Measurements from ENCODE around the gene LRRC8E.

LRRC8E gene

DNA sequence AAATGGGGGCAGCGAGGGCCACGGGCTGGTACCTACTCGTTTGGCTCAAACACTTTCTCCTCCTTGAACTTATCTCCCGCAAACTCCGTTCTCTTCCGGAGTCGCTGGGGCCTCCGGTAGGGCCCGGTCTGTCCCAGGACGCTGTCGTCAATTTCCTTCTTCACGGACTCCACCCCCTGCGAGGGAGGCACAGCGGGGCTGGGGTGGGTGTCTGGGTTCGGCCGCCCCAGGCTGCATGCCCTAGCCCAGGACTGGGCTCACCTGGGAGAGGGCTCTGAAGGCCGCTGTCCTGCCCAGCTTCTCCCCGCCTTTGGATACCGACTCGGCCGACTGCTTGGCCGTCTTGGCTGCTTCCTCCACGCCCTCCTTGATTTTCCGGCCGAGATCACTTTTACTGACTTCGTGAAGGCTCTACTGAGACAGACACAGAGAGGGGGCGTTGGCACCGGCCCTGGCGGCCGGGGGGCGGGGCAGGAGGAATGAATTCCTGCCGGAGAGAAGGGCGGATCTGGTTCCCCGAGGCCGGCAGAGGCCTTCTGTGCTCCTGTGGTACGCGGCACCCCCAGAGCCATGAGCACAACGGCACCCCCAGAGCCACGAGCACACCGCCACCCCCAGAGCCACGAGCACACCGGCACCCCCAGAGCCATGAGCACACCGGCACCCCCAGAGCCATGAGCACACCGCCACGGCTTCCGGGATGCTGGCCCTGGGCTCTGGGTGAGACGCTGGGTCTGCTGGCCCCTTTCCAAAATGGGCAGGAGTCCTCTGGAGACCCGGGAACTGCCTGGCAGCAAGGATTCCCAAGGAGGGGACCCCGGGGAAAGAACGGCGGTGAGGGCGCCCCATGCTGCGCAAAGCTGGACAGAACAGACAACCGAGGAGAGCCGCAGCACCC, 45.8 kb downstream of the LRRC8E start:
- Histone ChIP-seq H3K9ac (ENCODE audit: low read depth, low read length) (no peak overlapping the region), H3K36me3 (ENCODE audit: insufficient read depth, low read length) (peaks cover 8% of the 10 kb centered on the region), H3K4me1 (ENCODE audit: insufficient read depth, low read length) (no peaks in the 10 kb centered on the region), H3K9me3 (ENCODE audit: control insufficient read depth, insufficient read depth, low read length) (no peaks in the 10 kb centered on the region)

DNA sequence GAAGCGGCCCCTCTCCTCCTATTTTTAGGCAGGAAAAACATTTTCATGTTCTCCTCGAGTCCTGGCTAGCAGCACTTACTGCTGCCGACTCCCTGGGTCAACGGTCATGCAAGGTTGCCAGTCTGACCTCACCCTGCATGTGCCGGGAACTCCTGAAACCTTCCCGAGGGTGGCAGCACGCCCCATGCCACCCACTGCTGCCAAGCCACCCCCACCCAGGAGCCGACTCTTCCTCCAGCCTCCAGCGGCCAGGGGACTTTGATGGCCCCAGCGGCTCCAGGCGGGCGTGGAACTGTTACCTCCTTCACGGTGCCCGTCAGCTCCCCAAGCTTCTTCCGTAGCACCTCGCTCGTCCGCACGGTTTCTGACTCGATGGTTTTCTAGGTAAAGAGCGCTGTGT, 46.5 kb downstream of the LRRC8E start:
- H3K36me3 ChIP-seq (ENCODE audit: insufficient read depth, low read length) = peaks cover 8% of the 10 kb centered on the region
- H3K9me3 ChIP-seq (ENCODE audit: control insufficient read depth, insufficient read depth, low read length) = no peaks in the 10 kb centered on the region
- H3K4me1 ChIP-seq (ENCODE audit: insufficient read depth, low read length) = no peaks in the 10 kb centered on the region
- H3K9ac ChIP-seq (ENCODE audit: low read depth, low read length) = no peak overlapping the region

DNA sequence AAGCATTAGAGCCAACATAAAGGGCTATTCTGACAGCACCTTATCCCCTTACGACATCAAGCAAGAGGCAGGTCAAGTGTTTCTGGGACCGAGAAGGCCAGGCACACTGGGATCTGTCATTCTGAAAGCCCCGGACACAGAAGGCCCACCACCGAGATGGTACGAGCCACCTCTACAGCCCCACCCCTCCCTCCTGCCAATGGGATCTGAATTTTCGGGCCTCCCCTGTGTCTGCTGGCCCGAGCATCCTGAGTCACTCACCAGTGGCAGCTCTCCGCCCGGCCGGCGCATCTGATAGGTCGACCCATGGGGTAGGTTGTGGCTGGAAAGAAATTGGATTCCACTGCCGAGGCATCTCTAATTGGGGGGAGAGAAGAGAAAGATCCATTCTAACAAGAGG, 52.5 kb downstream of the LRRC8E start:
- Histone ChIP-seq H3K9ac (ENCODE audit: low read depth, low read length) (no peak overlapping the region), H3K36me3 (ENCODE audit: insufficient read depth, low read length) (peaks cover 4% of the 10 kb centered on the region; the same call in 1 of the 2 replicates), H3K9me3 (ENCODE audit: control insufficient read depth, insufficient read depth, low read length) (no peaks in the 10 kb centered on the region), H3K4me1 (ENCODE audit: insufficient read depth, low read length) (no peaks in the 10 kb centered on the region)

DNA sequence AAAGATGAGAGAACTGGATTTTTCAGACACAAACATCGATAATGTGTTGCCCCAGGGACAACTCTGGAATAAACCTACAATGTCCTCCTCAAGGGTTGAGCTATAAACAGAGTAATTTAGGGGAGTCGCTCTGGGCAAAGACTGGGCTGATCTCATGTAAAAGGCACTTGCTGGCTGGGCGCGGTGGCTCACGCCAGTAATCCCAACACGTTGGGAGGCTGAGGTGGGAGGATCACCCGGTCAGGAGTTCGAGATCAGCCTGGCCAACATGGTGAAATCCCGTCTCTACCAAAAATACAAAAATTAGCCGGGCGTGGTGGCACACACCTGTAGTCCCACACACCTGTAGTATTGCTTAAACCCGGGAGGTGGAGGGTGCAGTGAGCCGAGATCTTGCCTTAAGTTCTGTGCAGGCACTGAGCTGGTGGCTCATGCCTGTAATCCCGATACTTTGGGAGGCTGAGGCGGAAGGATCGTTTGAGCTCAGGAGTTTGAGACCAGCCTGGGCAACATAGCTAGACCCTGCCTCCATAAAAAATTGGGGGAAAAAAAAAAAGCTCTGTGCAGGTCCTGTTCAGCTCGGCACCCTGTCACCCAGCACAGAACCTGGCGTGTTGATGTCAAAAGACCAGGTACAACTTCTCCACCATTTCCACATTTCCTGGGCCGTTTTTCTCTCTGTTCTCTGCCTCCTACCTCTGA, 53.7 kb downstream of the LRRC8E start:
- peak overlapping the region; percentile 97; the same call in 1 of the 2 replicates for H3K9ac ChIP-seq (ENCODE audit: low read depth, low read length)
- H3K4me1 ChIP-seq (ENCODE audit: insufficient read depth, low read length) = no peaks in the 10 kb centered on the region
- H3K36me3 ChIP-seq (ENCODE audit: insufficient read depth, low read length) = peaks cover 4% of the 10 kb centered on the region; the same call in 1 of the 2 replicates
- H3K9me3 ChIP-seq (ENCODE audit: control insufficient read depth, insufficient read depth, low read length) = no peaks in the 10 kb centered on the region

DNA sequence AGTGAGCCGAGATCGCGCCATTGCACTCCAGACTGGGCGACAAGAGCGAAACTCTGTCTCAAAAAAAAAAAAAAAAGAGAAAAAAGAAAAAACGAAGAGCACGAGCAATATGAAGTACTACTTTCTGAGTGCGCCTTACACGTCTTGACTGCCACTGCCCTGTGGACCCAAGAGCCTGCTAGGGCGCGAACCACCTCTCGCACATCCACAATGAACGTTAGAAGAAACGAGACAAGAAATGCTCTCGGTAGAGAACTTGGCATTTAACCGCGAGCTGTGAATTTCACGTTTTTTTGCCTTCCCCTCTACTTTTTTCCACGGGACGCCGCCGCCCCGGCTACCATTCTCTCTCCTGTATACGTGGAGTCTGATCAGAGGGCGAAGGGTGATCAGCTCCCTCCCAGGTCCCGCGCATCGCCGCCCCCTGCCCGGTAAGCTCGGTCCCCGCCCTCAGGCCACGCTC, 54.7 kb downstream of the LRRC8E start:
- Histone ChIP-seq H3K9ac (ENCODE audit: low read depth, low read length) (peak overlapping the region; percentile 97), H3K9me3 (ENCODE audit: control insufficient read depth, insufficient read depth, low read length) (no peaks in the 10 kb centered on the region), H3K4me1 (ENCODE audit: insufficient read depth, low read length) (no peaks in the 10 kb centered on the region), H3K36me3 (ENCODE audit: insufficient read depth, low read length) (peaks cover 4% of the 10 kb centered on the region; the same call in 1 of the 2 replicates)

DNA sequence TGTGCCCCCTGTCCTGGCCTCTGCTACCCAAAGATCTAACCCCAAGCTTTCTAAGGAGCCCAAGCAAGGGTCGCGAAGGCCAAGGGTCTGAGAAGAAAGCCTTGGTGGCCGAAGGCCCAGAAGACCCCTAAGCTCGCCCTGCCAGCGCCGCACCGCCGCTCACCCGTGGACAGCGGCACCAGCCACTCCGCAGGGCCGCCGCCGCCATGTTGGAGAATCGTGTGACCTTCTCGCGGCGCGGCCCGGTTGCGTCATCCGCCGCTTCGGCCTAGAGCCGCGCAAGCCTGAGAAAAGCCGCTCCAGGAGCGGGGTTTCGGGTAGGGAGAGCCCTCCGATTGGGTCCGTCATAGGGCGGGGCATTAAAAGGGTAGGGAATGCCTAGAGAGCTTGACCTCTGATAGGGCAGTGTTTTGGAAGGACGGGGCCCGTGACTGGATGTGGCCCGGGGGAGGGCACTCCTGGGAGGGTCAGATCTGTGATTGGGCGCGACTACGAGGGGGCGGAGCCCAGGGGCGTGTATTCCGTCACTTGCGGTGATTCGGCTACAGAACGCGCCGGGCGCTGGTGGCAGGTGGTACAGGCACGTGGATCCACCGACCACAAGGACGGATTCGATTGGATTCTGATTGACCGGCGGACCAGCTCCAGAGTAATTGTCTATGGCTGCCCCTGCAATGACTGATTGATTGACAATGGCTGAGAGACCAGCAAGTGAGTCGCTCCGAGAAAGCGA, 55.3 kb downstream of the LRRC8E start, which contains the start of gene TIMM44:
TIMM44 (minus strand) TSS at position 223 of the 733 bp plus-strand sequence; CDS start at position 208, 15 bp downstream.
- H3K4me1 ChIP-seq (ENCODE audit: insufficient read depth, low read length) = no peaks in the 10 kb centered on the region
- H3K9me3 ChIP-seq (ENCODE audit: control insufficient read depth, insufficient read depth, low read length) = no peaks in the 10 kb centered on the region
- H3K36me3 ChIP-seq (ENCODE audit: insufficient read depth, low read length) = peaks cover 4% of the 10 kb centered on the region; the same call in 1 of the 2 replicates
- H3K9ac ChIP-seq (ENCODE audit: low read depth, low read length) = peak within 1 kb of the TSS; percentile 97

DNA sequence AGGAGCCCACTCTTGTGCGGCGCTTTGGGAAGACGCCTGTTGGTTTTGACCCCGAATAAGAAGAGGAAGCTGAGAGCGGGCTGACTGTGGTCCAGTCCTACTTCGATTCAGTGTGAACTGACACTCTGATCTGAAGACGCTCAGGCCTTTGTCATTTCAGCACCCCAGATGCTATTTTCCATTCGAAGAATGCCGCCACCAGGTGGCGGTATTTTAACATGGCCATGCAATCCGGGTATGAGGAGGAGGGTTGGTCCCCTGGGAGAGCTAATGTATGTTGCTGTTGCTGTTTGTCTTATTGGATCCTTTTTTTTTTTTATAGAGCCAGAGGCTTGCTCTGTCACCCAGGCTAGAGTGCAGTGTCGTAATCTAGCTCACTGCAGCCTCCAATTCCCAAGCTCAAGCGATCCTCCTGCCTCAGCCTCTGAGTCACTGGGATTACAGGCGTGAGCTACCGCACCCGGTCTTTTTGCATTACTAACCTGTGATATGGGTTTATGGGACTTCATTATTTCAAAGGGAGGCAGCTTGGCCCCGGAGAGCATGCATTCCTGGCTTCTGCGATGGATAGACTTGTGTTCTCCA, 56.0 kb downstream of the LRRC8E start:
- Histone ChIP-seq H3K36me3 (ENCODE audit: insufficient read depth, low read length) (peaks cover 4% of the 10 kb centered on the region; the same call in 1 of the 2 replicates), H3K4me1 (ENCODE audit: insufficient read depth, low read length) (no peaks in the 10 kb centered on the region), H3K9me3 (ENCODE audit: control insufficient read depth, insufficient read depth, low read length) (no peaks in the 10 kb centered on the region), H3K9ac (ENCODE audit: low read depth, low read length) (peak overlapping the region; percentile 97)

DNA sequence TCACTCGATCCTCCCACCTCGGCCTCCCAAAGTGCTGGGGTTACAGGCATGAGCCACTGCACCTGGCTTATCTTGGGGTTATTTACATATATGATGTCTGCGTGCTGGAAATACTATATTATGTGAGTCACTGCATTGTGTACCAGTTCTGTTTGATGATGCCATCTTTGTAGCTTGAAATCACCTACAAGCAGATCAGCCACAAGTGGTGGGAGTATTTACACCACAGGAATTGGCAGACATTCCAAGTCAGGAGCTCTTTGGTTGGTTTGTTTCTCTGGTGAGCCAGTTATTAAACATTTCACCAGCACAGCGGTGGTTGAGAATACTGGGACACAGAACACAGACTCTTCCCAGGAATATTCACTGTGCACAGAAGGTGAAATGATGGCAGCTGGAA, 59.6 kb downstream of the LRRC8E start:
- Histone ChIP-seq H3K36me3 (ENCODE audit: insufficient read depth, low read length) (no peaks in the 10 kb centered on the region), H3K9me3 (ENCODE audit: control insufficient read depth, insufficient read depth, low read length) (no peaks in the 10 kb centered on the region), H3K9ac (ENCODE audit: low read depth, low read length) (no peak overlapping the region), H3K4me1 (ENCODE audit: insufficient read depth, low read length) (no peaks in the 10 kb centered on the region; the same call in 1 of the 2 replicates)
